OCI-LY7 (cell line): ENCODE results near the gene THRB.

Experiments
- CTCF ChIP-seq: fragments of 200-600 bp; sonication (generic); conservative IDR thresholded peaks from 2 replicates; pipeline ENCODE4 v1.5.1; 2014; ENCODE audit warnings: mild to moderate bottlenecking, antibody characterized with exemption, low read length, moderate library complexity, mixed read lengths
- EZH2phosphoT487 ChIP-seq: fragments of 200-600 bp; sonication (generic); IDR thresholded peaks from 2 replicates; pipeline ENCODE4 v1.6.1; 2018; ENCODE audit warnings: low read depth, borderline replicate concordance, mild to moderate bottlenecking, mixed run types, antibody characterized with exemption, low read length, moderate library complexity, mixed read lengths

DNA sequence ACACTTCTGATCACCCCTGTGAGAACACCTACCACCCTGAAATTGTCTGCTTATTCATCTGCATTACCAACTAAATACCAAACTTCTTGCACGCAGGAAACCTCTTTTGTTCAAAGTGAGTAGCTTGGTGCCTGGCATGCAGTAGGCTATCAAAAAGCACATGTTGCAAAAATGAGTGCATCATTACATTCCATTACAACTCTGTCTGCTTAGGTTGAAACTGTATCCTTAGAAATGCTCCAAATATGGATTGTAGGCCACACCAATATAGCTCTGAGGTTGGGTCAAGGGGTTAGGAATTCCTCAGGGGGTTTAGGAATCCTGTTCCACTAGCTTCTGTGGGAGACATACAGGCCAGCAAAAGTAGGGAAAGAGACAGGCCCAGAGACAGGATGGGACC is 107.2 kb downstream of the THRB start:
- no peak for TF ChIP-seq CTCF
- TF ChIP-seq EZH2phosphoT487 = no peak
